Heart right ventricle (tissue), 16 donors: Measurements from ENCODE around the gene TBC1D10B. TPM values are rescaled to one million over a fixed set of nuclear protein-coding genes. Genes with fewer than 3 reads are reported as not detected.
A peak's percentile ranks its signal among the peaks of the same experiment; 100 is the strongest.

Experiments
- ATAC-seq, 8 donors: fragments of 200-7000 bp; cut with Tn5 transposase; one replicate each; pipeline ENCODE4 v1.9.1; 2020; ENCODE audit warnings: mild to moderate bottlenecking in 8 of 8, moderate library complexity in 8 of 8, moderate number of reproducible peaks in 1 of 8
- DNase-seq, 2 donors: peaks; one replicate each; pipeline ENCODE4 v3.0.0-alpha.2; 2020
- H3K27ac ChIP-seq, 10 donors: fragments of 200-600 bp; sonication (generic) in 2 of 10; one replicate each; pipeline versions ENCODE4 v1.5.0 to v1.8.0; 2020 to 2022; ENCODE audit warnings: mild to moderate bottlenecking in 3 of 10
- H3K27me3 ChIP-seq, 7 donors: fragments of 200-600 bp; one replicate each; pipeline ENCODE4 v1.8.0; 2021 to 2022; ENCODE audit warnings: mild to moderate bottlenecking in 2 of 7
- H3K36me3 ChIP-seq, 9 donors: fragments of 200-600 bp; sonication (generic) in 1 of 9; one replicate each; pipeline versions ENCODE4 v1.5.0 to v1.8.0; 2020 to 2022; ENCODE audit warnings: mild to moderate bottlenecking in 2 of 9
- H3K4me1 ChIP-seq, 9 donors: fragments of 200-600 bp; sonication (generic) in 1 of 9; one replicate each; pipeline versions ENCODE4 v1.5.0 to v1.8.0; 2020 to 2022; ENCODE audit warnings: mild to moderate bottlenecking in 4 of 9
- H3K4me3 ChIP-seq, 10 donors: fragments of 200-600 bp; sonication (generic) in 2 of 10; one replicate each; pipeline versions ENCODE4 v1.5.0 to v1.8.0; 2020 to 2022; ENCODE audit warnings: mild to moderate bottlenecking in 7 of 10, moderate library complexity in 2 of 10
- H3K9me3 ChIP-seq, 11 donors: fragments of 200-600 bp in 10 of 11; sonication (generic) in 2 of 11; one replicate each; pipeline versions ENCODE4 v1.5.0 to v1.8.0; 2013 to 2022; ENCODE audit warnings: mild to moderate bottlenecking in 2 of 11, control low read depth in 1 of 11, moderate library complexity in 1 of 11
- CTCF ChIP-seq, 9 donors: fragments of 200-600 bp; sonication (generic) in 2 of 9; IDR thresholded peaks; one replicate each; pipeline versions ENCODE4 v1.5.0 to v1.8.0; 2021 to 2022; ENCODE audit warnings: antibody characterized with exemption in 9 of 9, mild to moderate bottlenecking in 5 of 9, moderate library complexity in 1 of 9
- WGBS, 2 donors: extraction: QIAGEN DNeasy Blood & Tissue Kit; methylation state at CpG; one replicate each; pipeline ENCODE4 v1.1.7; 2013; ENCODE audit warnings: inconsistent platforms in 1 of 2; 5-methylcytosine and 5-hydroxymethylcytosine counted together
- intact Hi-C, 10 donors: fragments of 100-400 bp; cut with DNase I; formaldehyde crosslinking; loops; one replicate each; pipeline versions ENCODE4 v1.11.1 to v1.14.2; 2022
- polyA plus RNA-seq, 2 donors: library from polyadenylated mRNA; stranded (reverse); fragments of 200-250 nt; gene quantifications; one replicate each; pipeline ENCODE4 v1.2.3, GENCODE V29; 2013
- total RNA-seq, 10 donors: library from RNA; stranded (reverse); fragmentation: NEBNext Ultra II Directional in 3 of 10; extraction: Animal tissue kit (Norgen Biotek cat#: 25700) in 3 of 10; gene quantifications; one replicate each; pipeline versions ENCODE4 v1.2.1 to v1.2.4, GENCODE V29; 2021 to 2023
- donor health status: Arrhythmogenic right ventricular cardiomyopathy.
- donor health status: ischemic (EF 13 %, LVEDD 7.1; RV severe dilation, severe dysfunction).
- donor health status: healthy with polysubstance abuse.
- donor health status: DM: no; HTN: yes; CAD: no.
- donor health status: DM: no; HTN: no; CAD: no.
- donor health status: ischemic (EF 25% LVEDD 6.9; RV normal size, moderate dysfunction).
- donor health status: ischemic (EF 25% LVEDD 5.7; RV mildly dilated, moderate dysfunction).
- donor health status: healthy.
- donor health status: DM: yes; HTN: yes; CAD: no.
- donor health status: Ischemic cardiomyopathy.
- donor health status: ischemic (EF 35%, LVEDD 5.7; RV mildly dilated, moderate dysfunction).
- donor health status: nonischemic (EF 11% LVEDD 7.7; RV severe dilation, severe dysfunction).
- donor health status: DM: yes; HTN: yes; CAD: no.
- donor health status: PGD.
- donor health status: ischemic (EF 29% LVEDD 5.4; RV normal size, mild dysfunction).
- donor health status: nonischemic (EF 23%, LVEDD 6.1; RV moderate dilation, normal function).

TBC1D10B gene
- total and polyA plus RNA-seq, 12 donors = 18.0 to 30.0 (median 22.5) TPM

GRCh38 chr16:30381291-30382041 is 11.2 kb upstream of the TBC1D10B start:
- Histone ChIP-seq H3K9me3 (no peaks in the 10 kb centered on the region), H3K27ac (peak overlapping the region in 3 of 10 donors; percentile 14 to 81 (median 41)), H3K4me3 (peak overlapping the region in 1 of 10 donors; percentile 50), H3K27me3 (no peaks in the 10 kb centered on the region), H3K36me3 (no peaks in the 10 kb centered on the region), H3K4me1 (peaks cover 10 to 29% (median 15%) of the 10 kb centered on the region in 9 donors)
- TF ChIP-seq CTCF (IDR thresholded peaks at IDR 0.05) = no peak
- WGBS, 2 donors = 79 to 83% methylated on average over 13 of the region's 13 CpGs
- intact Hi-C loops = no loop called here
- ATAC-seq (no peak), DNase-seq (no peak)

GRCh38 chr16:30380803-30381208 is 10.5 kb upstream of the TBC1D10B start:
- Histone ChIP-seq H3K9me3 (no peaks in the 10 kb centered on the region), H3K36me3 (no peaks in the 10 kb centered on the region), H3K27ac (peak overlapping the region in 2 of 10 donors; percentile 14 to 81), H3K4me1 (peaks cover 10 to 29% (median 15%) of the 10 kb centered on the region in 9 donors), H3K27me3 (no peaks in the 10 kb centered on the region), H3K4me3 (no peak overlapping the region)
- 73 to 77% methylated on average over 6 of the region's 6 CpGs for WGBS, 2 donors
- DNase-seq (no peak), ATAC-seq (no peak)
- TF ChIP-seq CTCF (IDR thresholded peaks at IDR 0.05) = no peak
- intact Hi-C loops = no loop called here

- H3K9me3 ChIP-seq = no peaks in the 10 kb centered on the region
- H3K36me3 ChIP-seq = no peaks in the 10 kb centered on the region
- WGBS, 2 donors = 82 to 96% methylated on average over 4 of the region's 4 CpGs
- H3K4me3 ChIP-seq = no peak overlapping the region
- H3K4me1 ChIP-seq = peaks cover 10 to 29% (median 15%) of the 10 kb centered on the region in 9 donors
- no peak for ATAC-seq
- intact Hi-C loops = no loop called here
- TF ChIP-seq CTCF (IDR thresholded peaks at IDR 0.05) = no peak
- H3K27me3 ChIP-seq = no peaks in the 10 kb centered on the region
- DNase-seq = no peak
- peak overlapping the region in 1 of 10 donors; percentile 81 for H3K27ac ChIP-seq
Observed at GRCh38 chr16:30380072-30380802, 9.9 kb upstream of the TBC1D10B start.

GRCh38 chr16:30379158-30379783 is 9.0 kb upstream of the TBC1D10B start:
- no peak for TF ChIP-seq CTCF (IDR thresholded peaks at IDR 0.05)
- ATAC-seq (no peak), DNase-seq (no peak)
- Histone ChIP-seq H3K4me3 (peak overlapping the region; percentile 32 to 94 (median 68)), H3K9me3 (no peaks in the 10 kb centered on the region), H3K36me3 (no peaks in the 10 kb centered on the region), H3K27me3 (no peaks in the 10 kb centered on the region), H3K27ac (peak overlapping the region in 9 of 10 donors; percentile 83 to 100 (median 99)), H3K4me1 (peaks cover 10 to 29% (median 15%) of the 10 kb centered on the region in 9 donors)
- intact Hi-C loops = no loop called here
- 21 to 32% methylated on average over 27 of the region's 27 CpGs for WGBS, 2 donors
